Stimulated activated CD8-positive, alpha-beta memory T cell treated with anti-CD3 and anti-CD28 coated beads, Interleukin-4, amount 100 ng/mL, for 48 hours (primary cell): ENCODE data around the gene CEP70.
"Not testable (repeated sequence)": the region's sequence is repeated elsewhere in the genome, so short reads cannot be mapped to it uniquely, and the experiment has no call there.

Experiments used
- DNase-seq: peaks from one replicate; pipeline ENCODE4 v3.0.0-alpha.2; 2020

Gene CEP70

DNA sequence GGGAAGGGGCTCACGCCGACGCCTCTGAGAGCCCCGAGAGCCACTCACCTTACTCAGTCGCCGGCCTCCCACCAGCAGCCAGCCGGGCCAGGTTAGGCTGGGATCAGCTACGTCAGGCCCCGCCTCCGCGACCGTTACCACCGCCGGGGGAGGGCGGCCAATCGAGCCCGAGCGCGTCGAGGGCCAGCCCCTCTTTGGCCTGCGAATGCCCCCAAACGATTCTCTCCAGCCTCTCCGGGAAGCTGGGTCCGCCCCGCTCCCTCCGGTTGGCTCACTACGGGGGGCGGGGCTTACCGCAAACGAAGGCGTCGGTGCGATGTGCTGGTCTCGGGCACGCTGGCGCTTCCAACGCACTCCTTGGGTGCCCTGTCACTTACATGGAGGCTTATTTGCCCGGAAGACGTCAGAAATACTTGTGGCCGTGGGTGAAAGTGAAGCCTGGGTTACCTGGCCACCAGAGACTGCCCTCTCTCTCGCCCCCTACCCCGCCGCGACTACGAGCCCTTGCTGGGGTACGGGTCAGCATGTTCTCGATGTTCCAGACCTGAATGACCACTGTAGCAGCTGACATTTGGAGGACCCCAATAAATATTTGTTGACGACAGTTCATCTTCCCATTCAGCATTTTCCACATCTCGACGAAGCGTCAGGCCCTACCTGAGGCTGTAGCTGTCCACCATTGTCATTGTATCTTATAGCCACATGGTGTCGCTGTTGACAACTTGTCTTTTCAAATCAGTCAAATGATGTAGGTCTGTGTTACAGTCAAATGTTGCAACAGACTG is at the start of gene CEP70:
TSS of gene CEP70 (minus strand) at position 111 of the 785 bp plus-strand sequence. CDS start 21,333 bp downstream, outside the sequence.
- DNase-seq: peak; percentile 92

- DNase-seq: no peak
These were observed 48.8 kb upstream of the CEP70 start for GRCh38 chr3:138642927-138643253.

GRCh38 chr3:138642226-138642926 is 48.3 kb upstream of the CEP70 start:
- DNase-seq: no peak

GRCh38 chr3:138640537-138640936 is 46.5 kb upstream of the CEP70 start:
- DNase-seq: no peak

- DNase-seq: no peak
These were observed 44.6 kb upstream of the CEP70 start for GRCh38 chr3:138638641-138639040.

- no peak for DNase-seq
These were observed 35.5 kb upstream of the CEP70 start for GRCh38 chr3:138629526-138629925.

DNA sequence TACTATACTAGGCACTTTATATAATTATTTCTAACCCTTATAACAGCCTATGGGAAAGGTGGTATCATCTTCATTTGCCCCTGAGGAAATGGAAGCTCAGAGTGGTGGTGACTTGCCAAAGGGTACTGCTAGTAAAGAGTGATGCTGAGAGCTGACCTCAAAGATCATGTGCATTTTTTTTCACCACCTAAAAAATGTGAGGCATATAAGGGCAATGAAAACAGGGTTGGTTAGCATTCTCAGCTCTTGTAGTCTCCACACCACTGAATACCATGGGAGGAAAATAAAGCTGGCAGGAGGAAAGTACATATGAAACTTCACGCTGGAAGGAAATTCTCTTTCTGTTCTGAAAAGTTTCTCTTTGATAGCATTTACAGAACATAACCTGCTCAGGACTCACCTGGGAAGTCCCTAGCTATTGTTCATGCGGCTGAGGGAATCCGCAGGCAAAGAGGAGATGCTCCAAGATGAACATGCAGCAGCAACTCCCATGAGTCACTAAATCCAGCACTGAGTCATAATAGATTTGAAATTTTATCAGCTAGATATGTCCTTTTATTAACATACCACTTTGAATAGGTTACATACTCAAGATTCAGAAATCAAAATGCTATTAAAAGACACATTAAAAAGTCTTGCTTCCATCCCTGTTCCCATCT is 31.8 kb upstream of the CEP70 start:
- no peak for DNase-seq

- DNase-seq: no peak
These were observed 30.5 kb upstream of the CEP70 start for GRCh38 chr3:138624518-138624917.

DNA sequence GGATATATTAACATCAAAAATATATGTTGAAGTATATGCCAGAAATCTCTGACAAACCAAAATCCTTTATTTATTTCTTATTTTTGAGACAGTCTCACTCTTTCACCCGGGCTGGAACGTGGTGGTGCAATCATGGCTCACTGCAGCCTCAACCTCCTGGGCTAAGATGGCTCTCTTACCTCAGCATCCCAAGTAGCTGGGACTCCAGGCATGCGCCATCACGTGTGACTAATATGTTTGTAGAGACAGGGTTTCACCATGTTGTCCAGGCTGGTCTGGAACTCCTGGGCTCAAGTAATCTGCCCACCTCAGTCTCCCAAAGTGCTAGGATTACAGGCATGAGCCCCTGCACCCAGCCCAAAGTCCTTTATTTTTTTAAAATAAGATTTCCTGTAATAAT is 26.4 kb upstream of the CEP70 start:
- DNase-seq: no peak

DNA sequence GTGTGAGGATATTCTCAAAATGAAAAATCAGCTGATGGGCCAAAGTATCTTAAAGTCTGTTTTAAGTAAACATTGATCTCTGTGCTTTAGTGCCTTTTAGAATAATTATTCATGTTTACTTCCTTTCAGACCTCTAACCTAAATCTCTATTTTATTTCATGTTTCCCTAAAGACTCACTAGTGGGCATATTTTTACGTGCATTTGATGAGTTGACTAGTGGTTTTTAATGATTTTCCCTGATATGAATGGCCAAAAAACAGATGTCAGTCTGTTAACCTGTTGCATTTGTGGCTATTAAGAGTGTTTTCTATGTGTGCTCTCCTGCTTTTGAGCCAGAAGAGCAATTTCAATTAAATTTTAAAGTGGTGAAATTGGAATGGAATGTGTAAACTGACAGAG is 21.4 kb upstream of the CEP70 start:
- DNase-seq: no peak

DNA sequence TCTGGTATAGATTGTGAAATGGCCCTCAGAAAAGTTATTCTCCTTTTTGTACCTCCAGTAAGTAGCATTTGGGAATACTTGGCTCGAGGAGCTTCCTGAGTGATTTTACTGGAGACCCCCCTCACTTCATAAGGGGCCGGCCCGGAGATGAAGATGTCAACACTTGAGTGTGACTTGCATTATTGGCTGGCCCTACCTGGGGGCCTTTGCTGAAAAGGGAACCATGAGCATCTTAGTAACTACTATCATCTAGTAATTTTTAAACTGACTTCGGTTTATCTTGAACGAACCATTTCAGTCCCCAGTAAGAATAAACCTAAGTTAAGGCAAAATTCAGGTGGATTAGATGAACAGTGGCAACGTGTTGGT is 15.8 kb upstream of the CEP70 start:
- DNase-seq: no peak

DNA sequence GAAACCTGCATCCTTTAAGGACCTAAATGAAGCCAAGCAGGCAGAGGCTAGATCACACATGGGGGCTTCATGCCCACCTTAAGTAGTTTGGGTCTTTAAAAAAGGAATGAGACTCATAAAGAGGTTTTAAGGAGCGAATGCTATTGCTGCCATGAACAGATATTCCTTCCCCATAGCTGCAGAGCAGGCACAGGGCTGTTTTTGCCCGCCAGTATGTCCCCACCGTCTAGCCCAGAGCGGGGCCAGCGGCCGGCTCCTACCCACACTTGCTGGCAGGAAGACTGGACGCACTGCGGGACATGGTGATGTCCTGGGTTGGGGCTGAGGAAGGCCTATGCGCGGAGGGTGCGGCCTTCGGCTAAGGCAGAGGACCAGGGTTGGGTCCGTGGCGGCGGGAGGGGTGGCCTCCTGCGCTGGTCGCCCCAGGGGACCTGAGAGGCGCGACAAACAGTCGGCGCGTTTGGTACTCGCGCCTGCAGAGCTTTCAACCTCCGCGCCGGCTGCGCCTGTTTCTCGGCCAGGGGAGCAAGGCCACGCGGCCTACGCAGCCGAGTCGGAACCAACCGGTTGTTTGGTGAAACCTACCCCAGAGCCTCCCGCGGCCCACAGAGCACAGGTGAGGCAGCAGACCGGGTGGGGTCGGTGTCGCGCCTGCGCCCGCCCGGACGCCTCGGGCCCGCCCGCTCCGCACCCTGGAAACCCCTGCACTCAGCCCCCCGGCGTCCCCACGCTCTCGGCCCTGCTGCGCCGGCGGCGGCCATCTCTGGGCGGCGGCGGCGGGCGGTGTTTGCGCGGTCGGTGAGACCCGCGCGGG is 14.5 kb upstream of the CEP70 start, which contains the start of gene FAIM:
TSS of gene FAIM (plus strand) at position 450 of the 814 bp plus-strand sequence. CDS start 10,956 bp downstream, outside the sequence.
- DNase-seq: peak; percentile 77

DNA sequence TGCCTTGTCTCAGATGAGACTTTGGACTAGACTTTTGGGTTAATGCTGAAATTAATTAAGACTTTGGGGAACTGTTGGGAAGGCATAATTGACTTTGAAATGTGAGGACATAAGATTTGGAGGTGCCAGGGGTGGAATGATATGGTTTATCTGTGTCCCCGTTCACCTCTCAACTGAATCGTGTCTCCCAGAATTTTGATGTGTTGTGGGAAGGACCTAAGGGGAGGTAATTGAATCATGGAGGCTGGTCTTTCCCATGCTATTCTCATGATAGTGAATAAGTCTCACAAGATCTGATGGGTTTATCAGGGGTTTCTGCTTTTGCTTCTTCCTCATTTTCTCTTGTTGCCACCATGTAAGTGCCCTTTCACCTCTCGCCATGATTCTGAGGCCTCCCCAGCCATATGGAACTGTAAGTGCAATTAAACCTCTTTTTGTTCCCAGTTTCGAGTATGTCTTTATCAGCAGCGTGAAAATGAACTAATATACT is 10.1 kb upstream of the CEP70 start:
- not testable (repeated sequence) for DNase-seq

GRCh38 chr3:138601661-138602060 is 7.6 kb upstream of the CEP70 start:
- DNase-seq: not testable (repeated sequence)

GRCh38 chr3:138600100-138600745 is 6.2 kb upstream of the CEP70 start:
- DNase-seq: no peak

DNA sequence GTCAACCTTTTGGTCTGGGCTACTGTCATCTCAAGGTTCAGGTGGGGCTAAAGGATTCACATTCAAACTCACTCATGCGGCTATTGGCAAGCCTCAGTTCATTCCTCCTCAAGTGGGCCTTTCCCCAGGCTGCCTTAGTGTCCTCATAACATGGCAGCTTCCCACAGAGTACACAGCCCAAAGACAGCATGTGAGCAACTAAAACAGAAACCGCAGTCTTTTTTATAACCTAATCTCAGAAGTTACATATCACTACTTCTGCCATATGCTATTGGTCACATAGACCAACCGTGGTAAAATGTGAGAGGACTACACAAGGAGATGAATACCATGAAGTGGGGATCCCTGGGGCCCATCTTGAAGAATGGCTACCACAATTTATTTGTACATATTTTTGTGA is 4.5 kb upstream of the CEP70 start:
- no peak for DNase-seq

GRCh38 chr3:138597186-138597976 is 3.3 kb upstream of the CEP70 start:
- DNase-seq: not testable (repeated sequence)

DNA sequence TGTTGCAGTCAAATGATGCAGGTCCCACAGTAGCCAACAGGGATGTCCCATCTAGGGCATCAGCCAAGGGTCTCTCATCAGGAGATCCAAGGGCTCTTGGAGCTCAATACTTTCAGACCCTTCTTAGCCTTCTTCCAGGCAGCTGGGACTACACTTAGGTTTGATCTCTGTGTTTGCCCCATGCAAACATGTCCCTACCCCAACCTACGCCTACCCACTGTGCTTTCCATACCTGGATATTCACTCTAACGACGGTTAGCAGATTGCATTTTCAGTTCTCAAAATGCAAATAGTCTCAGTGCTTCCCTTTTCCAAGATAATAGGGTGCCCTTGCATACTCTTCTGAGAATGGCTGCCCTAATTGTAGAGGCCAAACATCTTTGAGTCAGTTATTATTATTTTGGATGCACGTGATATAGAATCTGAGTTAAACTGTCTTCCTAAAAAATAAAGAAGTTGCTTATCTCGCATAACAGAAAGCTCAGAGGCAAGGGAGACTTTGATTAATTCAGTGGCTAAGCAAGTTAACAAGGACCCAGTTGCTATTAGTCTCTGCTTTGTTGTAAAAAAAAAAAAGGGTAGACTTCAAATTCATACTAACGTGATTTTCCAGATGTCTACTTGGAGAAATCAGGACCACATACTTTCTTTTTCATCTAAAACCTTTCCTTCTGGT is 1.0 kb upstream of the CEP70 start:
- DNase-seq: no peak

DNA sequence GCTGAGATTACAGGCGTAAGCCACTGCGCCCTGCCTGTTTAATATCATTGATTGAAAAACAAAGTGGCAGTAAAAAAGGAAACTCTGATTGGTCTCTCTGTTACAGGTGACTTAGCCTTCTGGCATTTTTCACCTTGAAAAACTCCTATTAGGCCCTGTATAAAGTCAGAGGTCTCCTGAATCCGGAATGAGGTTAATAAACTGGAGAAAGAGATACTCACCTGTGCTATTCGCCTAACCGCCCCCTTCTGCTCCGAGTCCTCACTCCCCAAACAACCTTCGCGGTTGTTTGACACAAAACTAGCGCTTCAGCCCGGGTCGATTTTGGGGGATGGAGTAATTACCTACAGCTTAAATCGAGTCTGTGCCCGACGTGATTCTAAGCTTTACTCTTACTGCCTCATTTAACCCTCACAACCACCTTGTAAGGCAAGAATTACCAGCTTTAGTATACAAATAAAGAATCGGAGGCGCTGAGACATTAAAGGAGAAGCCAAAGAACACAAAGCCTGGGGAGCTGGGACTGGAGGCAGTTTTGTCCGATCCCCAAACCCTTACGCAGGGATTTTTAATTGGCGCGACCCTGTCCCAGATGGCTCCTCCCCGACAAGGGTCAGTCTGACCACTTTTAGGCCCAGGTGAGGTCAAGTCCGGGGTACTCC is 441 bp downstream of the CEP70 start:
- no peak for DNase-seq

- DNase-seq: no peak
These were observed 2.7 kb downstream of the CEP70 start for GRCh38 chr3:138591392-138591791.
